KMS-11 (cell line): Measurements from ENCODE around the gene MPZL2.
"Not testable (repeated sequence)": the region's sequence is repeated elsewhere in the genome, so short reads cannot be mapped to it uniquely, and the experiment has no call there.

Experiments used
- H2AFZ ChIP-seq: fragments of 200-600 bp; sonication (generic); 2 replicates; pipeline ENCODE4 v1.6.1; 2016; ENCODE audit warnings: antibody characterized with exemption, mixed run types, low read depth
- H3K27ac ChIP-seq: fragments of 200-600 bp; sonication (generic); 2 replicates; pipeline ENCODE4 v1.6.1; 2016; ENCODE audit warnings: mild to moderate bottlenecking, mixed run types
- H3K27me3 ChIP-seq: fragments of 200-600 bp; sonication (generic); 2 replicates; pipeline ENCODE4 v1.6.1; 2017; ENCODE audit warnings: mild to moderate bottlenecking, low read depth, mixed run types, moderate library complexity; ENCODE audit not compliant: insufficient read depth
- H3K36me3 ChIP-seq: fragments of 200-600 bp; sonication (generic); 2 replicates; pipeline ENCODE4 v1.6.1; 2017; ENCODE audit warnings: mild to moderate bottlenecking, mixed run types; ENCODE audit not compliant: insufficient read depth
- H3K4me1 ChIP-seq: fragments of 200-600 bp; sonication (generic); 2 replicates; pipeline ENCODE4 v1.6.1; 2016; ENCODE audit warnings: mild to moderate bottlenecking, low read depth, mixed run types; ENCODE audit not compliant: poor library complexity, severe bottlenecking
- H3K4me2 ChIP-seq: fragments of 200-600 bp; sonication (generic); 2 replicates; pipeline ENCODE4 v1.7.0; 2016; ENCODE audit warnings: mild to moderate bottlenecking, mixed run types
- H3K4me3 ChIP-seq: fragments of 200-600 bp; sonication (generic); IDR thresholded peaks from 2 replicates; pipeline ENCODE4 v1.6.1; 2017; ENCODE audit warnings: low read depth, low read length, mixed read lengths; ENCODE audit not compliant: insufficient read depth
- H3K79me2 ChIP-seq: fragments of 200-600 bp; sonication (generic); 2 replicates; pipeline ENCODE4 v1.6.1; 2016; ENCODE audit warnings: low read depth, mixed run types; ENCODE audit not compliant: insufficient read depth
- H3K9ac ChIP-seq: fragments of 200-600 bp; sonication (generic); 2 replicates; pipeline ENCODE4 v1.6.1; 2016; ENCODE audit warnings: mild to moderate bottlenecking, mixed run types
- H4K20me1 ChIP-seq: fragments of 200-600 bp; sonication (generic); 2 replicates; pipeline ENCODE4 v1.6.1; 2016; ENCODE audit warnings: mild to moderate bottlenecking, mixed run types; ENCODE audit not compliant: insufficient read depth
- TF ChIP-seq, protein P1 (sequence below): fragments of 200-600 bp; sonication (generic); conservative IDR thresholded peaks from 2 replicates; pipeline ENCODE4 v1.6.1; 2017; ENCODE audit warnings: low read depth, mild to moderate bottlenecking, antibody characterized with exemption, low read length, moderate library complexity, mixed read lengths

Gene MPZL2

DNA sequence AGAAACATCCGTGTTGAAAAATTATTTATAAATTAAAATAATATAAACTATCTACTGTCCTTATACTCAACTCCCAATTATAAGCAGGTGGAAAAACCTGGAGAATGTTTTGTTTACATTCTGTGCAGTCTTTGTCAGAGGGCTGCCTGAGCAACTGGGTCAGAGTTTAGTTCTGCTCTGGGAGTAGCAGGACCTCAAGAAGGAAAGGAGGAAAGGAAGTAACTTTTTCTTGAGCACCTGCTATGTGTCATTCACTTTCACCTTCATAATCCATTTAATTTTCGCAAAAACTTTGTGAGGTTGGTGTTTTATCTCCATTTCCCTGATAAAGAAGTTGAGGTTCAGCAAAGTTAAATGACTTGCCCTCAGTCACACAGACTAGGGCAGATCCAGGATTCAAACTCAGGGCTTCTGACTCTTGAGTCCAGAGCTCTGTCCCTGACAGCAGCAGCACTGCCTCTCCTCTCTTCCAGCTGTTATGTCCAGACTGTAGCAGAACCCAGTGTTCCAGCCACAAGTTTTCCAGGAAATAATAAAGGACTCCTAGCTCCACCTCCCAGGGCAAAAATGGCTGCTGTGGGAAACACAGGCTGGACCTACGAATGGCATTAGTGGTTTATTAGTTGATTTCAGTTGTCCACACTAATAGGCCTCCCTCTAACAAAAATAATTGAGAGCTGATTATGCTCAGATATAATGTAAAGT, 46.8 kb upstream of the MPZL2 start:
- H3K4me3 ChIP-seq, result no peak overlapping the region
- H3K9ac ChIP-seq, result no peak overlapping the region
- TF ChIP-seq, protein P1, sequence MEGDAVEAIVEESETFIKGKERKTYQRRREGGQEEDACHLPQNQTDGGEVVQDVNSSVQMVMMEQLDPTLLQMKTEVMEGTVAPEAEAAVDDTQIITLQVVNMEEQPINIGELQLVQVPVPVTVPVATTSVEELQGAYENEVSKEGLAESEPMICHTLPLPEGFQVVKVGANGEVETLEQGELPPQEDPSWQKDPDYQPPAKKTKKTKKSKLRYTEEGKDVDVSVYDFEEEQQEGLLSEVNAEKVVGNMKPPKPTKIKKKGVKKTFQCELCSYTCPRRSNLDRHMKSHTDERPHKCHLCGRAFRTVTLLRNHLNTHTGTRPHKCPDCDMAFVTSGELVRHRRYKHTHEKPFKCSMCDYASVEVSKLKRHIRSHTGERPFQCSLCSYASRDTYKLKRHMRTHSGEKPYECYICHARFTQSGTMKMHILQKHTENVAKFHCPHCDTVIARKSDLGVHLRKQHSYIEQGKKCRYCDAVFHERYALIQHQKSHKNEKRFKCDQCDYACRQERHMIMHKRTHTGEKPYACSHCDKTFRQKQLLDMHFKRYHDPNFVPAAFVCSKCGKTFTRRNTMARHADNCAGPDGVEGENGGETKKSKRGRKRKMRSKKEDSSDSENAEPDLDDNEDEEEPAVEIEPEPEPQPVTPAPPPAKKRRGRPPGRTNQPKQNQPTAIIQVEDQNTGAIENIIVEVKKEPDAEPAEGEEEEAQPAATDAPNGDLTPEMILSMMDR, result no peak
- no peak overlapping the region for H3K27ac ChIP-seq
- H3K27me3 ChIP-seq, result no peaks in the 10 kb centered on the region
- H3K36me3 ChIP-seq, result no peaks in the 10 kb centered on the region
- no peaks in the 10 kb centered on the region for H4K20me1 ChIP-seq
- no peaks in the 10 kb centered on the region for H3K79me2 ChIP-seq
- H3K4me2 ChIP-seq, result no peak overlapping the region
- no peak overlapping the region for H2AFZ ChIP-seq
- peaks cover 7% of the 10 kb centered on the region for H3K4me1 ChIP-seq

DNA sequence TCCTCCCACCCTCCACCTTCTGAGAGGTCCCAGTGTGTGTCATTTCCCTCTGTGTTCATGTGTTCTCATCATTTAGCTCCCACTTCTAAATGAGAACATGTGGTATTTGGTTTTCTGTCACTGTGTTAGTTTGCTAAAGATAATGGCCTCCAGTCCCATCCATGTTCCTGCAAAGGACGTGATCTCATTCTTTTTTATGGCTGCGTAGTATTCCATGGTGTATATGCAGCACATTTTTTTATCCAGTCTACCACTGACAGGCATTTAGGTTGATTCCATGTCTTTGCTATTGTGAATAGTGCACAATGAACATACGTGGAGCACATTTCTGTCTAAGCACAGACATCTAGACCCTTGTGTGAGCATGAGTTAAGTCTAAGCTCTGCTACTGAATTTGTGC, 46.2 kb upstream of the MPZL2 start:
- H3K4me2 ChIP-seq, result no peak overlapping the region
- H3K9ac ChIP-seq, result no peak overlapping the region
- H3K4me3 ChIP-seq, result no peak overlapping the region
- TF ChIP-seq, protein P1, result no peak
- H2AFZ ChIP-seq, result no peak overlapping the region
- no peak overlapping the region for H3K27ac ChIP-seq
- no peaks in the 10 kb centered on the region for H3K79me2 ChIP-seq
- H3K4me1 ChIP-seq, result peaks cover under 1% of the 10 kb centered on the region
- no peaks in the 10 kb centered on the region for H3K36me3 ChIP-seq
- H3K27me3 ChIP-seq, result no peaks in the 10 kb centered on the region
- no peaks in the 10 kb centered on the region for H4K20me1 ChIP-seq

GRCh38 chr11:118308995-118309528, 45.0 kb upstream of the MPZL2 start:
- H2AFZ ChIP-seq, H3K4me2 ChIP-seq, H3K4me1 ChIP-seq, H3K9ac ChIP-seq, H4K20me1 ChIP-seq, H3K4me3 ChIP-seq, H3K27me3 ChIP-seq, H3K79me2 ChIP-seq, H3K27ac ChIP-seq, H3K36me3 ChIP-seq: not testable (repeated sequence)

DNA sequence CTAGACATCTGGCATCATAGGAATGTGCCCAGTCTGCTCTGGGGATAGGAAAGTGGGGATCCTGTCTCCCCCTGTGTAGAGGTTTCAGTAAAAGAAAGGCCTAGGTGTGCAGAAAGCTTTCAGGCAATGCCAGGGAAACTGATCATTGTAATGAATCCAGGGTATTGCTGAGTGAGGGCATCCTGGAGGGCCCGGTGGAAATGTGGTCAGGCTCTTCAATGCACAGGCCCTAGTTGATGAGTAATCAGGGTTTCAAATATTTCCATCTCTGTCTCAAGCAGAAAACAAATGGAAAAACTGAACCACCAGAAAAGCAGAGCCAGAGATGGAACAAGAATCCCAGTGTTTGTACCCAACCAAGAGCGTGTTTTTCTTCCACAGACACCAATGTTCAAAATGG, 42.5 kb upstream of the MPZL2 start:
- Histone ChIP-seq H3K36me3 (no peaks in the 10 kb centered on the region), H3K4me2 (no peak overlapping the region), H3K9ac (no peak overlapping the region)

DNA sequence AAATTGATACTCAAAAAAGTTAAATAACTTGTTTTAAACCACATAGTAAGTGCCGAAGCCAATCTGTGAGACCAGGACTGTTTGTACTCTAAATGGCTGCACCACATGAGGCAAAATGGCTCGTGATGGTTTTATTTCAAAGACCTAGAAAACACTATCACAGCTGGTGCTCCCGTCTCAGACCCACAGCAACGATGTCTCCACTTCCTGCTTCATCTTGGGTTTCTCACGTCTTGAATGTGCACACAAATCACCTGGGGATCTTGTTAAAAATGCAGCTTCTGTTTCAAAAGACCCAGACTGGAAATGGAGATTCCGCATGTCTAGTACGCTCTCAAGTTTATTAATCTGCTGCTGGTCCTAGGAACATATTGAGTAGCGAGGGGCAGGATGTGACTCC, 41.6 kb upstream of the MPZL2 start:
- no peak overlapping the region for H2AFZ ChIP-seq
- no peaks in the 10 kb centered on the region for H3K79me2 ChIP-seq
- no peak overlapping the region for H3K4me3 ChIP-seq
- H4K20me1 ChIP-seq, result no peaks in the 10 kb centered on the region
- H3K9ac ChIP-seq, result no peak overlapping the region
- H3K27me3 ChIP-seq, result no peaks in the 10 kb centered on the region
- H3K4me1 ChIP-seq, result no peaks in the 10 kb centered on the region
- TF ChIP-seq, protein P1, result no peak
- H3K36me3 ChIP-seq, result no peaks in the 10 kb centered on the region
- H3K27ac ChIP-seq, result no peak overlapping the region
- no peak overlapping the region for H3K4me2 ChIP-seq

More for the DNA sequence above, 42.5 kb upstream of the MPZL2 start:
- no peak overlapping the region for H2AFZ ChIP-seq
- no peaks in the 10 kb centered on the region for H3K27me3 ChIP-seq
- H4K20me1 ChIP-seq, result no peaks in the 10 kb centered on the region
- no peaks in the 10 kb centered on the region for H3K4me1 ChIP-seq
- no peaks in the 10 kb centered on the region for H3K79me2 ChIP-seq
- no peak overlapping the region for H3K27ac ChIP-seq
- H3K4me3 ChIP-seq, result no peak overlapping the region
- TF ChIP-seq, protein P1, result no peak
